Activated CD4-positive, alpha-beta T cell treated with anti-CD3 and anti-CD28 coated beads for 48 hours (primary cell): ENCODE data around the gene ATP9B.

Experiments used
- DNase-seq: peaks from one replicate; pipeline ENCODE4 v3.0.0-alpha.2; 2020

Gene ATP9B

GRCh38 chr18:79204889-79205807 is 136.0 kb downstream of the ATP9B start:
- DNase-seq: no peak

- no peak for DNase-seq
These were observed 137.2 kb downstream of the ATP9B start for GRCh38 chr18:79206444-79206843.

- DNase-seq: no peak
These were observed 139.7 kb downstream of the ATP9B start for GRCh38 chr18:79208906-79209305.

GRCh38 chr18:79210002-79210910 is 141.1 kb downstream of the ATP9B start:
- no peak for DNase-seq

- no peak for DNase-seq
These were observed 142.7 kb downstream of the ATP9B start for GRCh38 chr18:79211844-79212243.

GRCh38 chr18:79214056-79214455 is 144.9 kb downstream of the ATP9B start:
- no peak for DNase-seq

GRCh38 chr18:79216176-79216575 is 147.0 kb downstream of the ATP9B start:
- DNase-seq: no peak

GRCh38 chr18:79217979-79218604 is 148.9 kb downstream of the ATP9B start:
- DNase-seq: no peak

GRCh38 chr18:79218605-79219190 is 149.5 kb downstream of the ATP9B start:
- DNase-seq: no peak

GRCh38 chr18:79221136-79221535 is 151.9 kb downstream of the ATP9B start:
- no peak for DNase-seq

- no peak for DNase-seq
These were observed 153.6 kb downstream of the ATP9B start for GRCh38 chr18:79222790-79223189.

GRCh38 chr18:79223431-79223830 is 154.2 kb downstream of the ATP9B start:
- no peak for DNase-seq

GRCh38 chr18:79224381-79224780 is 155.2 kb downstream of the ATP9B start:
- no peak for DNase-seq

- DNase-seq: no peak
These were observed 158.4 kb downstream of the ATP9B start for GRCh38 chr18:79227621-79228020.

GRCh38 chr18:79229431-79229830 is 160.2 kb downstream of the ATP9B start:
- no peak for DNase-seq

- DNase-seq: no peak
These were observed 165.2 kb downstream of the ATP9B start for GRCh38 chr18:79234438-79234837.

- DNase-seq: no peak
These were observed 170.4 kb downstream of the ATP9B start for GRCh38 chr18:79239631-79240030.

GRCh38 chr18:79241755-79242154 is 172.6 kb downstream of the ATP9B start:
- no peak for DNase-seq

GRCh38 chr18:79242246-79242645 is 173.1 kb downstream of the ATP9B start:
- no peak for DNase-seq

GRCh38 chr18:79245517-79246001 is 176.4 kb downstream of the ATP9B start:
- DNase-seq: no peak

GRCh38 chr18:79246309-79247108 is 177.3 kb downstream of the ATP9B start:
- peak; percentile 85 for DNase-seq
